ENCODE results near the gene TRIM65.

- TF ChIP-seq CTCF (IDR thresholded peaks at IDR 0.05; ENCODE audit: low read depth, low read length) (no peak), EZH2phosphoT487 (IDR thresholded peaks at IDR 0.05; ENCODE audit: low read depth) (no peak)
Measured at GRCh38 chr17:75899353-75899752, 2.6 kb upstream of the TRIM65 start.

All from OCI-LY3 (cell line).